HG02852 (cell line): Measurements from ENCODE around the gene TUBA3E.
A peak's percentile ranks its signal among the peaks of the same experiment; 100 is the strongest.
"Not testable (repeated sequence)": the region's sequence is repeated elsewhere in the genome, so short reads cannot be mapped to it uniquely, and the experiment has no call there.

Experiments used
- ATAC-seq: cut with Tn5 transposase; IDR thresholded peaks from one replicate; pipeline ENCODE4 v1.9.1; 2021; ENCODE audit warnings: mild to moderate bottlenecking, moderate library complexity; ENCODE audit not compliant: unreplicated experiment

TUBA3E gene

DNA sequence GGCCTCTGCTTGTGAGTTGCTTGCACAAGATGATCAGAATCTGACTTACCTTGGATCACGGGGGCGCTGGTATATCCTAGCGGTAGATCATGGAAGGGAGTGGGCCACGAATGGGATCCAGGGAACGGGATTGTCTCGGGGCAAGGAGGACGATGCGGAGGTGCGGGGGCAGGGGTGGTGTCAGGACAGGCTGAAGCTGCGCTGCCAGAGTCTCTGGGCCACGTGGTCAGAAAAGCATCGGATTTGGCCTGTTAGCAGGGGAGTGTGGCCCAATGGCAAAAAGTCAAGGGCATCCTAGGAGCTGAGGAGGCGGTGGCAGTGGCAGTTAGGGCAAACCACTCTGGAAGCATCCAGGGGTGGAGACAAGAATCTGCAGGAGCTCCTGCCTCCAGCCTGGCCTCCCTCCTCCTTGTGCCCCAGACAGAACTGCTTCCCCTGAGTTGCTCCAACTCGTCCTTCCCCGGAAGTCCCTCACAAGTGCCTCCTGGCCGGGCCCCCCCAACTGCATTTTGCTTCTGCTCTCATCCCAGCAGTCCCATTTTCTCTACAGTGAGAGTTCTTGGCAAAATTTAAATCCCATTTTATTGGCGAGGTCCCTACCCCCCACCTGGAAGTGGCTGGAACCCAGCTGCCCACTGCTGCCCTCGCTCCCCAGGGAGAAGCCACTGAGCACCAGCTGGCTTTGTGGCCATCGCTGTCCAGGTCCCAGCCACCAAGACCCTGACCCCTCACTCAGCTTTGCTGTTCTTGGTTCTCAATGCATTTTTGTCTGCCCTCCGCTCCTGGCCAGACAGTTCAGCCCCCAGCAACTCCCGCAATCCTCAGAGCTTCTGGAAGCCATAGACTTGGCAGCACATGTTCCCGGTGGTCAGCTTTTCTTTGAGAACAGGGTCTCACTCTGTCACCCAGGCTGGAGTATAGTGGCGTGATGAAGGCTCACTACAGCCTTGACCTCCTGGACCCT, 47.8 kb downstream of the TUBA3E start:
- no peak for ATAC-seq

DNA sequence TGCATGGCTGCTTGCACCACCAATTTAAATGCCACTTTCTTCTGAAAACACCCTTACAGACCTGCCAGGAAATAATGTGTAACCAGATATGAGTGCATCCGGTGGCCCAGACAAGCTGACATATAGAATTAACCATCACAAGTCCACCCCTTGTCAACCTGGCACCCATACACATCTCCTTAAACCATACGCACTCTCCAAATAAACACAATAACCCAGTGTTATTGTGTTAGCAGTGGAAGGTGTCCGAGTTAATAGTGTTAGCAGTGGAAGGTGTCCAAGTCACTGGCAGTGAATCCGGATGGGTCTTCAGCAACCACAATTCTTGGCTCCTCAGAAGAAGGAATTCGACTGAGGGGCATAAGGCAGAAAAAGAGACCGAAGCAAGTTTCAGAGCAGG, 49.7 kb downstream of the TUBA3E start:
- ATAC-seq = not testable (repeated sequence)

DNA sequence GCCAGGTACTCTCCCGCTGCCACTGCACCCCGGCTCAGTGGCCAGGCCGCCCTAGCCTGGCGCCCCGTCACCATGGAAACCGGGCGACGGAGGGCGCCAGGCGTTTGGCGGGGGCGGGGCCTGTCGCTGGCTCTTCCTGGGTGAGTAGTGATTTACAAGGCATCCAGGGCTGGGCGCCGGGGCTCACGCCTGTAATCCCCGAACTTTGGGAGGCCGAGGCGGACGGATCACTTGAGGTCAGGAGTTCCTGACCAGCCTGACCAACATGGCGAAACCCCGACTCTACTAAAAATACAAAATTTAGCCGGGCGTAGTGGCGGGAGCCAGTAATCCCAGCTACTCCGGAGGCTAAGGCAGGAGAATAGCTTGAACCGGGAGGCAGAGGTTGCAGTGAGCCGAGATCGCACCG, 53.2 kb downstream of the TUBA3E start, which contains the start of gene CCDC74B:
Gene CCDC74B, minus strand, starts transcription at position 107 of the 409 bp plus-strand sequence. CDS start 116 bp downstream, outside the sequence.
- ATAC-seq = peak; percentile 87

DNA sequence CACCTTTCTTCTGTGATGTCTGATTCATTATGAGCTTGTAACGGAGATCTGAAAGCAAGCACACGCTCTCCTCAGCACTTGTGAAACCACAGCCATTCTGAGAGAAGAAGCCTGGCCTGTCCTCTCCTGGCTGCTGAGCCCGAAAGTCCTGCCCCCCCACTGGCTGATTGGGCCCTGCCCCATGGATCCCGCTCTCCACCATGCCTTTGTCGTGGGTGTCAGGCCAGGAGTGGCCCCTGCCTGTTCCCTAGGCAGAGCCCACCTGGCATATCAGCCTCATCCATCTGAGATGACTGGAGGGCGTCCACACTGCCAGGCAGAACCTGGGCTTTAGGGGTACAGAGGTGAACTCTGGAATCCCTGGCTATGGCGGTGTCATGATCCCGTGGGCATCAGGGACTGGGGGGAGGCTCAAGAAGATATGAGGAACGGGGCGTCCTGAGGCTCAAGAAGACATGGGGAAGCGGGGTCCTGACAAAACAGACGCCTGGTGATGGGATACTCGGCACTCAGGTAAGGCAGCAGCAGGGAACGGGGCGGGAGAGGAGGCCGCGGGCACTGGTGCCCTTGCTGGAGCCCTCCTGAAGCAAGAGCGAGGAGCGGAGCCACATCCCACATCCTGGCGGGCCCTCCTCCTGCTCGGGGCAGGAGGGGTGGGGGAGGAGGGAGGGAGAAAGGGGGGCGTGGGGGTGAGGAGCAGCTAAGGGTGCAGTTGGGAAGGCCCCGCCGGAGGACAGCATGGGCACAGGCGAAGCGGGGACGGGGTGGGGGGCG, 54.8 kb downstream of the TUBA3E start:
- ATAC-seq = not testable (repeated sequence)

DNA sequence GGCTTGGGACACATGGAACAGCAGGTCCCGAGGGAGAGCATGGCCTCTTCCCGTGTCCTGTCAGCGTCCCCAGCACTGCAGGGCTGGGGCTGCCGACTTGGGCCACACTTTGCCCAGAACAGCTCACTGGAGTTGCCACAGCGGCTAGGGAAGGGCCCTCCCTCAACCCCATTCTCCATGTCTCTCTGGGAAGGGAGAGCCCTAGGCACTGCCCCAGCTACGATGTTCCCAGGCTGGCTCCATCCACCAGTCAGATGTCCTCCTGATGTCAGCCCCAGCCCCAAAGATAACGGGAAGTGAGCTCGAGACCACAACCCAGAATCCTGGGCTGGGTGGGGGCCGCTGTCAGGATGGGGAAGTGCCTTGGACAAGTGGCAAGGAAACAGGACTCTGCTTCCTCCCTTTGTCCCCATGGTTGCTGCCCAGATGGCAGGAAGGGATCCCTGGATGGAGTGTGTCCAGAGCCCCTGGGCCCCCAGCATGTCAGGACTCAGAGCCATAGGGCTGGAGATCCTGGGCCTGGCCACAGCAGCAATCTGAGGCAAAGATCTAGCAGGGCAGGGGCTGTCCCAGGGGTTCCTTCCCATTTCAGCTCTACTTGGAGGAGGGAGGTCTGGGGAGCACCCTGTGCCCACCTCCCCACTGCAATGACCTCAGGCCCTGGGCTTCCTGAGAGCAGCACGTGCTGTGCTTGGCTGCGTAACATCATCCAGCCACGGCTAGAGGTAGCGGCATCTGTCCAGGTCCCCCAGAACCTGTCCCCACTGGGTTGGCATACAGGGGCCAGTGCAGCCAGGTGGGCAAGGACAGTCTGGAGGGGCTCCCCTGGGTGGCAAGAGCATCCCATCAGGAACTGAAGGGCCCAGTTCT, 55.6 kb downstream of the TUBA3E start:
- not testable (repeated sequence) for ATAC-seq
